Measurements from ENCODE around the gene ACOT7.

- TF ChIP-seq SUZ12 (IDR thresholded peaks at IDR 0.05; ENCODE audit: extremely low read depth, insufficient read depth, insufficient read length) (no peak), YY1 (IDR thresholded peaks at IDR 0.05; ENCODE audit: insufficient read depth, insufficient read length) (no peak)
Measured at GRCh38 chr1:6292102-6292501, 101.5 kb downstream of the ACOT7 start.
